HepG2 (cell line): Measurements from ENCODE around the gene DOCK3. TPM values are rescaled to one million over a fixed set of nuclear protein-coding genes. Genes with fewer than 3 reads are reported as not detected.

Source experiments
- BORCS8-MEF2B ChIP-seq: sonication (generic); formaldehyde crosslinking; IDR thresholded peaks from 2 replicates; pipeline ENCODE4 v1.8.0; 2022; ENCODE audit warnings: mild to moderate bottlenecking, missing genetic modification reagents
- DNMT1 ChIP-seq: sonication (generic); formaldehyde crosslinking; IDR thresholded peaks from 2 replicates; pipeline ENCODE4 v1.5.1; 2020; ENCODE audit warnings: mild to moderate bottlenecking, missing genetic modification reagents
- ETV5 ChIP-seq: IDR thresholded peaks from 2 replicates; pipeline ENCODE4 v1.6.1; 2018; ENCODE audit warnings: missing biosample characterization, missing genetic modification reagents, inconsistent platforms, borderline replicate concordance
- HDAC2 ChIP-seq: sonication (generic); formaldehyde crosslinking; IDR thresholded peaks from 2 replicates; pipeline ENCODE4 v1.4.0; 2020; ENCODE audit warnings: missing genetic modification reagents
- KDM5B ChIP-seq: sonication (generic); formaldehyde crosslinking; IDR thresholded peaks from 2 replicates; pipeline ENCODE4 v1.4.0; 2020; ENCODE audit warnings: missing genetic modification reagents, mild to moderate bottlenecking, borderline replicate concordance
- KLF11 ChIP-seq: IDR thresholded peaks from 2 replicates; pipeline ENCODE4 v1.6.1; 2016; ENCODE audit warnings: missing compliant biosample characterization
- KLF6 ChIP-seq: IDR thresholded peaks from 2 replicates; pipeline ENCODE4 v1.8.0; 2016; ENCODE audit warnings: missing biosample characterization, missing genetic modification reagents
- NFYB ChIP-seq: sonication (generic); formaldehyde crosslinking; IDR thresholded peaks from 2 replicates; pipeline ENCODE4 v1.4.0; 2020; ENCODE audit warnings: missing genetic modification reagents
- SALL2 ChIP-seq: sonication (generic); formaldehyde crosslinking; IDR thresholded peaks from 2 replicates; pipeline ENCODE4 v1.8.1; 2023; ENCODE audit warnings: mild to moderate bottlenecking, missing genetic modification reagents, inconsistent platforms
- SNAPC4 ChIP-seq: sonication (generic); formaldehyde crosslinking; IDR thresholded peaks from 2 replicates; pipeline ENCODE4 v1.4.0; 2020; ENCODE audit warnings: mild to moderate bottlenecking, missing genetic modification reagents
- XRCC5 ChIP-seq: fragments of 200-400 bp; formaldehyde crosslinking; optimal IDR thresholded peaks from 2 replicates; pipeline ENCODE3; 2017; ENCODE audit warnings: mild to moderate bottlenecking, low read length
- ZNF20 ChIP-seq: sonication (generic); formaldehyde crosslinking; IDR thresholded peaks from 2 replicates; pipeline ENCODE4 v1.4.0; 2020; ENCODE audit warnings: mild to moderate bottlenecking, moderate library complexity, missing genetic modification reagents
- ZNF274 ChIP-seq: sonication (generic); formaldehyde crosslinking; IDR thresholded peaks from 2 replicates; pipeline ENCODE4 v1.5.1; 2020; ENCODE audit warnings: mild to moderate bottlenecking, missing genetic modification reagents
- ZNF354B ChIP-seq: sonication (generic); formaldehyde crosslinking; IDR thresholded peaks from 2 replicates; pipeline ENCODE4 v1.8.0; 2022; ENCODE audit warnings: mild to moderate bottlenecking, missing genetic modification reagents
- ZNF382 ChIP-seq: sonication (generic); formaldehyde crosslinking; IDR thresholded peaks from 2 replicates; pipeline ENCODE4 v1.5.0; 2020; ENCODE audit warnings: missing genetic modification reagents, mild to moderate bottlenecking, borderline replicate concordance
- ZNF513 ChIP-seq: sonication (generic); formaldehyde crosslinking; conservative IDR thresholded peaks from 2 replicates; pipeline ENCODE4 v1.5.0; 2020; ENCODE audit warnings: missing genetic modification reagents
- ZNF547 ChIP-seq: sonication (generic); formaldehyde crosslinking; IDR thresholded peaks from 2 replicates; pipeline ENCODE4 v1.5.1; 2020; ENCODE audit warnings: mild to moderate bottlenecking, missing genetic modification reagents
- ZNF772 ChIP-seq: sonication (generic); formaldehyde crosslinking; IDR thresholded peaks from 2 replicates; pipeline ENCODE4 v1.5.0; 2020; ENCODE audit warnings: mild to moderate bottlenecking, missing genetic modification reagents
- ZNF782 ChIP-seq: sonication (generic); formaldehyde crosslinking; IDR thresholded peaks from 2 replicates; pipeline ENCODE4 v1.4.0; 2020; ENCODE audit warnings: missing genetic modification reagents, mild to moderate bottlenecking, borderline replicate concordance
- ZSCAN20 ChIP-seq: sonication (generic); formaldehyde crosslinking; IDR thresholded peaks from 2 replicates; pipeline ENCODE4 v1.4.0; 2020; ENCODE audit warnings: missing genetic modification reagents, mild to moderate bottlenecking, borderline replicate concordance
- polyA plus RNA-seq, 8 experiments: library from polyadenylated mRNA; depleted of rRNA in 3 of 8; stranded (reverse) in 7 of 8; unstranded in 1 of 8; fragments of >200 nt; fragmentation: Illumina TruSeq in 4 of 8; extraction: Trizol in 4 of 8; gene quantifications; 2 replicates each; pipeline versions ENCODE4 v1.2.1 to v1.2.3, GENCODE V29; 2011 to 2016; ENCODE audit warnings: low read depth in 4 of 8, missing spikeins in 1 of 8, mixed read lengths in 1 of 8; ENCODE audit not compliant: insufficient read depth in 1 of 8
- total RNA-seq, 5 experiments: library from RNA; depleted of rRNA; stranded (reverse); fragments of >200 nt; fragmentation: Illumina TruSeq; extraction: Trizol; gene quantifications; 2 replicates each; pipeline ENCODE4 v1.2.3, GENCODE V29; 2016; ENCODE audit warnings: low read depth in 1 of 5
- TF ChIP-seq, protein P1 (sequence below): sonication (generic); formaldehyde crosslinking; IDR thresholded peaks from 2 replicates; pipeline ENCODE4 v1.5.0; 2020; ENCODE audit warnings: mild to moderate bottlenecking, missing genetic modification reagents

The DOCK3 gene
- total and polyA plus RNA-seq, 2 of the 13 experiments (the other 11 are each of a cell fraction or from before 2014, with no cell fraction given) = not detected

DNA sequence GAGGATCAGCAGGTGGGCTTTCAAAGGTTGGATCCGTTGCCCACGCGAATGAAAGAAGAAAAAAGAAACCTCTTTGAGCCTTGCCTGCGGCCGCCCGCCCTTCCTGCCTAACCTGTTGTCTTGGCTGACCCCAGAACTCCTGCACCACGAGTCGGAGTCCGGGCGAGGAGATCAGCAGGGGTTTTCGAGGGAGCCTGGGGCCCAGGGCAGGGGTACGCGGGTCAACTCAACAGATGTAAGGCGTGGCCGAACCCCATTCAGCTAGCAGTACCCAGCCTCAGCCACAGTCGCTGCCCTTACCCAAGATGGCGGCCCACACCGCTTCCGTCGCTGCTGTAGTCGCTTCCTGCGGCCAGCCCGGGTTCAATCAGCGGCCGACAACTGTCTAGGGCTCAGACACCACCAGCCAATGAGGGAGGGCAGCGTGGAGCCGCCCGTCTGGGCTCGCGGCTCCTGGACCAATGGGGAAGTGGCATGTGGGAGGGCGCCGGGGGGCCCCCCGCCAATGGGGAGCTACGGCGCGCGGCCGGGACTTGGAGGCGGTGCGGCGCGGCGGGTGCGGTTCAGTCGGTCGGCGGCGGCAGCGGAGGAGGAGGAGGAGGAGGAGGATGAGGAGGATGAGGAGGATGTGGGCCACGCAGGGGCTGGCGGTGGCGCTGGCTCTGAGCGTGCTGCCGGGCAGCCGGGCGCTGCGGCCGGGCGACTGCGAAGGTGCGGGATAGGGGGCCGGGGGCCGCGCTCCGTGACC lies 710.2 kb downstream of the DOCK3 start, which contains the start of gene MANF (continued):
- TF ChIP-seq, protein P1, sequence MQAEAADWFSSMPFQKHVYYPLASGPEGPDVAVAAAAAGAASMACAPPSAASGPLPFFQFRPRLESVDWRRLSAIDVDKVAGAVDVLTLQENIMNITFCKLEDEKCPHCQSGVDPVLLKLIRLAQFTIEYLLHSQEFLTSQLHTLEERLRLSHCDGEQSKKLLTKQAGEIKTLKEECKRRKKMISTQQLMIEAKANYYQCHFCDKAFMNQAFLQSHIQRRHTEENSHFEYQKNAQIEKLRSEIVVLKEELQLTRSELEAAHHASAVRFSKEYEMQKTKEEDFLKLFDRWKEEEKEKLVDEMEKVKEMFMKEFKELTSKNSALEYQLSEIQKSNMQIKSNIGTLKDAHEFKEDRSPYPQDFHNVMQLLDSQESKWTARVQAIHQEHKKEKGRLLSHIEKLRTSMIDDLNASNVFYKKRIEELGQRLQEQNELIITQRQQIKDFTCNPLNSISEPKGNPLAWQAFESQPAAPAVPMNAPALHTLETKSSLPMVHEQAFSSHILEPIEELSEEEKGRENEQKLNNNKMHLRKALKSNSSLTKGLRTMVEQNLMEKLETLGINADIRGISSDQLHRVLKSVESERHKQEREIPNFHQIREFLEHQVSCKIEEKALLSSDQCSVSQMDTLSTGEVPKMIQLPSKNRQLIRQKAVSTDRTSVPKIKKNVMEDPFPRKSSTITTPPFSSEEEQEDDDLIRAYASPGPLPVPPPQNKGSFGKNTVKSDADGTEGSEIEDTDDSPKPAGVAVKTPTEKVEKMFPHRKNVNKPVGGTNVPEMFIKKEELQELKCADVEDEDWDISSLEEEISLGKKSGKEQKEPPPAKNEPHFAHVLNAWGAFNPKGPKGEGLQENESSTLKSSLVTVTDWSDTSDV = no peak
- no peak for TF ChIP-seq ZNF354B (CRISPR knock-in tag)
- no peak for TF ChIP-seq ZNF772
- no peak; the same call in none of the 2 replicates for TF ChIP-seq ETV5
- TF ChIP-seq KLF11 (CRISPR knock-in tag) = 0 out of 2 replicates have a peak, but pooled peaks have one; percentile 20
- TF ChIP-seq SALL2 (CRISPR knock-in tag) = peak; percentile 69; the same call in 1 of the 2 replicates
- no peak; the same call in 1 of the 2 replicates for TF ChIP-seq HDAC2 (CRISPR knock-in tag)
- peak; percentile 91 for TF ChIP-seq ZNF274 (CRISPR knock-in tag)
- no peak for TF ChIP-seq ZSCAN20 (CRISPR knock-in tag)
- no peak for TF ChIP-seq ZNF20 (CRISPR knock-in tag)
- TF ChIP-seq SNAPC4 = peak; percentile 69; the same call in 1 of the 2 replicates
- peak; percentile 42 for TF ChIP-seq XRCC5
- TF ChIP-seq KDM5B (CRISPR knock-in tag) = peak; percentile 96
- peak; percentile 89; the same call in 1 of the 2 replicates for TF ChIP-seq ZNF547 (CRISPR knock-in tag)
- TF ChIP-seq DNMT1 (CRISPR knock-in tag) = no peak
- TF ChIP-seq NFYB = peak; percentile 95
- TF ChIP-seq ZNF382 = no peak
- TF ChIP-seq ZNF782 (CRISPR knock-in tag) = no peak; the same call in 1 of the 2 replicates
- peak; percentile 43; the same call in 1 of the 2 replicates for TF ChIP-seq BORCS8-MEF2B (CRISPR knock-in tag)
- 0 out of 2 replicates have a peak, but pooled peaks have one; percentile 23 for TF ChIP-seq KLF6 (CRISPR knock-in tag)
- TF ChIP-seq ZNF513 (CRISPR knock-in tag) = no peak
